GM12872 (cell line): ENCODE measurements around the gene SPDYE2B.
"Not testable (repeated sequence)": the region's sequence is repeated elsewhere in the genome, so short reads cannot be mapped to it uniquely, and the experiment has no call there.

Source experiments
- CTCF ChIP-seq: IDR thresholded peaks from 3 replicates; pipeline ENCODE4 v1.5.1; 2011; ENCODE audit warnings: low read depth, mild to moderate bottlenecking, low read length, moderate library complexity; ENCODE audit not compliant: insufficient read depth

The SPDYE2B gene

GRCh38 chr7:102649924-102650323 is at the start of gene SPDYE2B:
Gene SPDYE2B (plus strand): TSS chr7:102650319. CDS start chr7:102652349, 2,030 bp downstream.
- TF ChIP-seq CTCF, result not testable (repeated sequence)

GRCh38 chr7:102616507-102617125 is 33.5 kb upstream of the SPDYE2B start, which contains the start of gene RASA4:
Gene RASA4 (minus strand): TSS chr7:102616756. CDS start chr7:102616689, 67 bp downstream.
- TF ChIP-seq CTCF, result not testable (repeated sequence)

GRCh38 chr7:102642691-102643090 is 7.4 kb upstream of the SPDYE2B start, which contains the start of gene UPK3BL1:
Gene UPK3BL1 (minus strand): TSS chr7:102642791. CDS start chr7:102642741, 50 bp downstream.
- not testable (repeated sequence) for TF ChIP-seq CTCF

GRCh38 chr7:102671166-102671955 is 21.2 kb downstream of the SPDYE2B start, which contains the start of gene POLR2J2:
Gene POLR2J2 (minus strand): TSS chr7:102671663. CDS start chr7:102671601, 62 bp downstream.
- not testable (repeated sequence) for TF ChIP-seq CTCF
